GM12865 (cell line): ENCODE measurements around the gene APLNR.

Experiments
- DNase-seq: peaks from one replicate; pipeline ENCODE4 v3.0.0; 2010; ENCODE audit warnings: low read depth
- H3K4me3 ChIP-seq: 2 replicates; pipeline ENCODE4 v1.5.1; 2011; ENCODE audit warnings: mild to moderate bottlenecking, low read depth, low read length, control low read depth
- CTCF ChIP-seq: IDR thresholded peaks from 2 replicates; pipeline ENCODE4 v1.5.1; 2011; ENCODE audit warnings: low read length, control low read depth, low read depth, inconsistent platforms; ENCODE audit not compliant: insufficient read depth; ENCODE audit errors: missing control alignments

Gene APLNR

GRCh38 chr11:57263351-57263750 is 26.3 kb upstream of the APLNR start:
- no peak overlapping the region for H3K4me3 ChIP-seq
- no peak for DNase-seq
- no peak for TF ChIP-seq CTCF

- DNase-seq, result no peak
- TF ChIP-seq CTCF, result no peak
- no peak overlapping the region for H3K4me3 ChIP-seq
Observed at GRCh38 chr11:57262157-57262556, 25.1 kb upstream of the APLNR start.

- no peak for TF ChIP-seq CTCF
- DNase-seq, result peak; percentile 3
Observed at GRCh38 chr11:57260937-57261783, 24.1 kb upstream of the APLNR start.

GRCh38 chr11:57256119-57256518 is 19.1 kb upstream of the APLNR start:
- no peak overlapping the region for H3K4me3 ChIP-seq
- no peak for TF ChIP-seq CTCF
- no peak for DNase-seq

More at GRCh38 chr11:57260937-57261783, 24.1 kb upstream of the APLNR start:
- H3K4me3 ChIP-seq, result no peak overlapping the region

GRCh38 chr11:57255618-57256017 is 18.6 kb upstream of the APLNR start:
- TF ChIP-seq CTCF, result no peak
- DNase-seq, result no peak
- H3K4me3 ChIP-seq, result no peak overlapping the region

- no peak for DNase-seq
- no peak overlapping the region for H3K4me3 ChIP-seq
- TF ChIP-seq CTCF, result no peak
Observed at GRCh38 chr11:57254631-57255030, 17.6 kb upstream of the APLNR start.
